WTC11 (cell line): ENCODE measurements around the gene ZNF521.

ENCODE experiments used
- CTCF ChIP-seq: fragments of 200-600 bp; IDR thresholded peaks from 2 replicates; pipeline ENCODE4 v1.8.0; 2022; ENCODE audit warnings: antibody characterized with exemption
- FOXP1 ChIP-seq: sonication (generic); formaldehyde crosslinking; IDR thresholded peaks from 2 replicates; pipeline ENCODE4 v1.8.0; 2022; ENCODE audit warnings: missing genetic modification reagents, mild to moderate bottlenecking, moderate library complexity, borderline replicate concordance
- HMGXB4 ChIP-seq: sonication (generic); formaldehyde crosslinking; IDR thresholded peaks from 2 replicates; pipeline ENCODE4 v1.8.1; 2023; ENCODE audit warnings: mild to moderate bottlenecking, moderate library complexity, missing genetic modification reagents
- PRDM15 ChIP-seq: sonication (generic); formaldehyde crosslinking; IDR thresholded peaks from 2 replicates; pipeline ENCODE4 v1.8.0; 2022; ENCODE audit warnings: missing genetic modification reagents
- RORB ChIP-seq: fragments of 250-450 bp; sonication (Bioruptor Pico); IDR thresholded peaks from 2 replicates; pipeline ENCODE4 v1.9.0; 2021; ENCODE audit warnings: mild to moderate bottlenecking

GRCh38 chr18:25350489-25351251 is 1.3 kb downstream of the ZNF521 start:
- no peak for TF ChIP-seq CTCF
- TF ChIP-seq PRDM15: no peak
- no peak for TF ChIP-seq FOXP1 (CRISPR knock-in tag)
- no peak for TF ChIP-seq RORB (CRISPR knock-in tag)
- no peak for TF ChIP-seq HMGXB4 (CRISPR knock-in tag)
